Measurements from ENCODE around the gene UTP11. TPM values are rescaled to one million over a fixed set of nuclear protein-coding genes. Genes with fewer than 3 reads are reported as not detected.
A peak's percentile ranks its signal among the peaks of the same experiment; 100 is the strongest.

UTP11 gene
- total RNA-seq, 2 experiments from 2014 or later: 40.1 to 43.8 TPM

GRCh38 chr1:38068980-38069340 is 56.4 kb downstream of the UTP11 start:
- no peaks in the 10 kb centered on the region for H3K9me3 ChIP-seq (ENCODE audit: low read length)
- intact Hi-C loops (cut with micrococcal nuclease; ENCODE audit: unreplicated experiment): no loop called here

GRCh38 chr1:38071312-38072256 is 59.0 kb downstream of the UTP11 start:
- no peak overlapping the region for H3K4me2 ChIP-seq (ENCODE audit: low read length)
- DNase-seq (ENCODE audit: low spot score): peak; percentile 28
- no peak overlapping the region for H2AFZ ChIP-seq (ENCODE audit: low read length)
- no peaks in the 10 kb centered on the region for H3K9me3 ChIP-seq (ENCODE audit: low read length)
- no peak overlapping the region for H3K27ac ChIP-seq (ENCODE audit: low read depth, low read length, poor library complexity, severe bottlenecking)
- no peaks in the 10 kb centered on the region for H3K9me2 ChIP-seq (ENCODE audit: insufficient read depth, low read length)
- peaks cover 3% of the 10 kb centered on the region for H3K4me1 ChIP-seq (ENCODE audit: insufficient read depth, low read length, poor library complexity, severe bottlenecking)
- CTCF ChIA-PET (ENCODE audit: unreplicated experiment): interaction anchor here (0.6 to 0.9 kb wide), 2 partner anchors 18 to 737 kb away, joined by 3 read pairs; no protein-coding TSS in a partner anchor
- BruUV-seq (replicated peaks): no TSS peak
- TF ChIP-seq EZH2phosphoT487 (IDR thresholded peaks at IDR 0.05; ENCODE audit: borderline replicate concordance, low read depth, low read length): no peak
- TF ChIP-seq CTCF (conservative IDR thresholded peaks at IDR 0.05; ENCODE audit: low read length): peak; percentile 68
- intact Hi-C loops (cut with micrococcal nuclease; ENCODE audit: unreplicated experiment): no loop called here
- no peak overlapping the region for H3K4me3 ChIP-seq (ENCODE audit: low read depth, low read length, poor library complexity, severe bottlenecking)
- POLR2A ChIA-PET: no interaction called here
- H3K79me2 ChIP-seq (ENCODE audit: insufficient read depth, low read depth, low read length): no peaks in the 10 kb centered on the region
- H4K20me1 ChIP-seq (ENCODE audit: insufficient read depth, low read length): no peaks in the 10 kb centered on the region
- H3K36me3 ChIP-seq (ENCODE audit: insufficient read depth, low read length): no peaks in the 10 kb centered on the region

More at GRCh38 chr1:38068980-38069340, 56.4 kb downstream of the UTP11 start:
- Histone ChIP-seq H4K20me1 (ENCODE audit: insufficient read depth, low read length) (no peaks in the 10 kb centered on the region), H3K79me2 (ENCODE audit: insufficient read depth, low read depth, low read length) (no peaks in the 10 kb centered on the region), H3K4me3 (ENCODE audit: low read depth, low read length, poor library complexity, severe bottlenecking) (no peak overlapping the region), H3K36me3 (ENCODE audit: insufficient read depth, low read length) (no peaks in the 10 kb centered on the region), H3K4me1 (ENCODE audit: insufficient read depth, low read length, poor library complexity, severe bottlenecking) (peaks cover 3% of the 10 kb centered on the region), H3K4me2 (ENCODE audit: low read length) (no peak overlapping the region), H2AFZ (ENCODE audit: low read length) (no peak overlapping the region), H3K9me2 (ENCODE audit: insufficient read depth, low read length) (no peaks in the 10 kb centered on the region), H3K27ac (ENCODE audit: low read depth, low read length, poor library complexity, severe bottlenecking) (no peak overlapping the region)
- ChIA-PET CTCF (ENCODE audit: unreplicated experiment) (interaction anchor here (0.6 kb wide), 1 partner anchor 219 kb away, joined by 3 read pairs; no protein-coding TSS in a partner anchor), POLR2A (no interaction called here)
- no peak for DNase-seq (ENCODE audit: low spot score)
- no TSS peak for BruUV-seq (replicated peaks)
- TF ChIP-seq EZH2phosphoT487 (IDR thresholded peaks at IDR 0.05; ENCODE audit: borderline replicate concordance, low read depth, low read length): no peak
- no peak for TF ChIP-seq CTCF (conservative IDR thresholded peaks at IDR 0.05; ENCODE audit: low read length)

GRCh38 chr1:38072858-38073257 is 60.3 kb downstream of the UTP11 start:
- H3K9me3 ChIP-seq (ENCODE audit: low read length): no peaks in the 10 kb centered on the region
- no TSS peak for BruUV-seq (replicated peaks)
- DNase-seq (ENCODE audit: low spot score): no peak
- intact Hi-C loops (cut with micrococcal nuclease; ENCODE audit: unreplicated experiment): no loop called here
- POLR2A ChIA-PET: interaction anchor here (0.7 kb wide), 1 partner anchor 760 kb away, joined by 3 read pairs; no protein-coding TSS in a partner anchor
- no peak overlapping the region for H3K4me3 ChIP-seq (ENCODE audit: low read depth, low read length, poor library complexity, severe bottlenecking)
- 0 out of 2 replicates have a peak, but pooled peaks have one; percentile 17 for TF ChIP-seq CTCF (conservative IDR thresholded peaks at IDR 0.05; ENCODE audit: low read length)
- TF ChIP-seq EZH2phosphoT487 (IDR thresholded peaks at IDR 0.05; ENCODE audit: borderline replicate concordance, low read depth, low read length): no peak
- H3K79me2 ChIP-seq (ENCODE audit: insufficient read depth, low read depth, low read length): no peaks in the 10 kb centered on the region
- no peak overlapping the region for H3K4me2 ChIP-seq (ENCODE audit: low read length)
- H3K36me3 ChIP-seq (ENCODE audit: insufficient read depth, low read length): no peaks in the 10 kb centered on the region
- H2AFZ ChIP-seq (ENCODE audit: low read length): no peak overlapping the region
- peaks cover 3% of the 10 kb centered on the region for H3K4me1 ChIP-seq (ENCODE audit: insufficient read depth, low read length, poor library complexity, severe bottlenecking)
- H4K20me1 ChIP-seq (ENCODE audit: insufficient read depth, low read length): no peaks in the 10 kb centered on the region
- no peaks in the 10 kb centered on the region for H3K9me2 ChIP-seq (ENCODE audit: insufficient read depth, low read length)
- CTCF ChIA-PET (ENCODE audit: unreplicated experiment): no interaction called here
- H3K27ac ChIP-seq (ENCODE audit: low read depth, low read length, poor library complexity, severe bottlenecking): no peak overlapping the region

Measured in OCI-LY7 (cell line).